Parathyroid adenoma (tissue), 2 donors: ENCODE data around the gene ITPR1.
"Not testable (repeated sequence)": the region's sequence is repeated elsewhere in the genome, so short reads cannot be mapped to it uniquely, and the experiment has no call there.

Experiments used
- H2AFZ ChIP-seq: fragments of 300-600 bp; sonication (generic); one replicate; pipeline ENCODE4 v1.7.0; 2017; ENCODE audit warnings: antibody characterized with exemption, mild to moderate bottlenecking
- H3K27ac ChIP-seq: fragments of 300-600 bp; sonication (generic); one replicate; pipeline ENCODE4 v1.7.0; 2017
- H3K27me3 ChIP-seq: fragments of 300-600 bp; sonication (generic); one replicate; pipeline ENCODE4 v1.7.0; 2017; ENCODE audit warnings: low read length; ENCODE audit not compliant: control insufficient read depth, insufficient read depth
- H3K36me3 ChIP-seq: fragments of 300-600 bp; sonication (generic); one replicate; pipeline ENCODE4 v1.7.0; 2017; ENCODE audit warnings: low read length; ENCODE audit not compliant: control insufficient read depth, insufficient read depth
- H3K4me1 ChIP-seq: fragments of 300-600 bp; sonication (generic); one replicate; pipeline ENCODE4 v1.7.0; 2017; ENCODE audit warnings: control low read depth
- H3K4me2 ChIP-seq: fragments of 300-600 bp; sonication (generic); one replicate; pipeline ENCODE4 v1.7.0; 2017; ENCODE audit warnings: low read length
- H3K4me3 ChIP-seq: fragments of 300-600 bp; sonication (generic); one replicate; pipeline ENCODE4 v1.7.0; 2017; ENCODE audit warnings: low read depth, low read length
- H3K79me2 ChIP-seq: fragments of 300-600 bp; sonication (generic); one replicate; pipeline ENCODE4 v1.7.0; 2017; ENCODE audit warnings: control low read depth
- H3K9ac ChIP-seq: fragments of 300-600 bp; sonication (generic); one replicate; pipeline ENCODE4 v1.7.0; 2017; ENCODE audit warnings: mild to moderate bottlenecking
- H3K9me3 ChIP-seq: fragments of 300-600 bp; sonication (generic); one replicate; pipeline ENCODE4 v1.7.0; 2017; ENCODE audit warnings: low read length; ENCODE audit not compliant: control insufficient read depth
- TF ChIP-seq, protein P1 (sequence below): fragments of 300-600 bp; sonication (generic); IDR thresholded peaks from one replicate; pipeline ENCODE4 v1.7.0; 2017; ENCODE audit warnings: antibody characterized with exemption, mild to moderate bottlenecking
- donor health status: primary hyperparathyroidism.

The ITPR1 gene

DNA sequence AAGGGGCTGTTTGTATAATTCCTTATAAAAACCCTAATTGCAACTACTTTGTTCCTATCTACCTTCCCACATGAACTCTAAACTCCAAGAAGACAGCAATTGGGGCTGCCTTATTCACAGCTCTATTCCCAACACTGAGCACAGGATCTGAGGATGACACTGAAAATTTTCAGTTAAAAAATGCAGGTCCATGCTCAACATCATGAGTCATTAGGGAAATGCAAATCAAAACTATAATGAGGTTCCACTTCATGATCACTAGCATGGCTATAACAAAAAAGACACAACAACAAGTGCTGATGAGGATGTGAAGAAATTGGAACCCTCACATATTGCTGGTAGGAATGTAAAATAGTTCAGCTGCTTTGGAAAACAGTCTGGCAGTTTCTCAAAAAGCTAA lies 39.0 kb upstream of the ITPR1 start:
- H3K4me1 ChIP-seq = no peaks in the 10 kb centered on the region
- H3K27me3 ChIP-seq = no peaks in the 10 kb centered on the region
- no peak overlapping the region for H3K4me3 ChIP-seq
- H3K4me2 ChIP-seq = no peak overlapping the region
- no peaks in the 10 kb centered on the region for H3K36me3 ChIP-seq
- no peaks in the 10 kb centered on the region for H3K9me3 ChIP-seq
- H2AFZ ChIP-seq = no peak overlapping the region
- no peak overlapping the region for H3K9ac ChIP-seq
- H3K79me2 ChIP-seq = peaks cover 5% of the 10 kb centered on the region
- H3K27ac ChIP-seq = no peak overlapping the region
- TF ChIP-seq, protein P1, sequence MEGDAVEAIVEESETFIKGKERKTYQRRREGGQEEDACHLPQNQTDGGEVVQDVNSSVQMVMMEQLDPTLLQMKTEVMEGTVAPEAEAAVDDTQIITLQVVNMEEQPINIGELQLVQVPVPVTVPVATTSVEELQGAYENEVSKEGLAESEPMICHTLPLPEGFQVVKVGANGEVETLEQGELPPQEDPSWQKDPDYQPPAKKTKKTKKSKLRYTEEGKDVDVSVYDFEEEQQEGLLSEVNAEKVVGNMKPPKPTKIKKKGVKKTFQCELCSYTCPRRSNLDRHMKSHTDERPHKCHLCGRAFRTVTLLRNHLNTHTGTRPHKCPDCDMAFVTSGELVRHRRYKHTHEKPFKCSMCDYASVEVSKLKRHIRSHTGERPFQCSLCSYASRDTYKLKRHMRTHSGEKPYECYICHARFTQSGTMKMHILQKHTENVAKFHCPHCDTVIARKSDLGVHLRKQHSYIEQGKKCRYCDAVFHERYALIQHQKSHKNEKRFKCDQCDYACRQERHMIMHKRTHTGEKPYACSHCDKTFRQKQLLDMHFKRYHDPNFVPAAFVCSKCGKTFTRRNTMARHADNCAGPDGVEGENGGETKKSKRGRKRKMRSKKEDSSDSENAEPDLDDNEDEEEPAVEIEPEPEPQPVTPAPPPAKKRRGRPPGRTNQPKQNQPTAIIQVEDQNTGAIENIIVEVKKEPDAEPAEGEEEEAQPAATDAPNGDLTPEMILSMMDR = no peak

DNA sequence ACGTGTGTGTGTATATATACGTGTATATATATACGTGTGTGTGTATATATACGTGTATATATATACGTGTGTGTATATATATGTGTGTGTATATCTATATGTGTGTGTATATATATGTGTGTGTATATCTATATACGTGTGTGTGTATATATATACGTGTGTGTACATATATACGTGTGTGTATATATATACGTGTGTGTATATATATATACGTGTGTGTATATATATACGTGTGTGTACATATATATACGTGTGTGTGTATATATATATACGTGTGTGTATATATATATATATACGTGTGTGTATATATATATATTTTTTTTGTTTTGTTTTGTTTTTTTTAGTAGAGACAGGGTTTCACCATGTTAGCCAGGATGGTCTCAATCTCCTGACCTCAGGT lies 36.4 kb upstream of the ITPR1 start:
- not testable (repeated sequence) for H3K27ac ChIP-seq, H3K4me3 ChIP-seq, H3K9ac ChIP-seq

DNA sequence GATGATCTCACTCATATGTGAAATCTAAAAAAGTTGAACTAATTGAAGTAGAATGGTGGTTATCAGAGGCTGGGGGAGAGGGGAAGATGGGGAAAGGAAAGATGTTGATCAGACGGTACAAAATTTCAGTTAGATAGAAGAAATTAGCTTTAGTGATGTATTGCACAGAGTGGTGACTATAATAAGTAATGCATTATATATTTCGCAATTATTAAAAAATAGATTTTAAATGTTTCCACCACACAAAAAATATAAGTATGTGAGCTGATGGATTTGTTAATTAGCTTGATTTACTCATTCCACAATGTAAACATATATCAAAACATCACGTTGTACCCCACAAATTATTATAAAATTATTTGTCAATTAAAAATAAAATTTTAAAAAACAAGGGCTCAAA lies 34.2 kb upstream of the ITPR1 start:
- no peak overlapping the region for H3K4me2 ChIP-seq
- TF ChIP-seq, protein P1 = no peak

More for the DNA sequence above, 36.4 kb upstream of the ITPR1 start:
- H3K27me3 ChIP-seq, H3K9me3 ChIP-seq, H3K4me1 ChIP-seq, H2AFZ ChIP-seq, H3K4me2 ChIP-seq, H3K79me2 ChIP-seq, H3K36me3 ChIP-seq: not testable (repeated sequence)

DNA sequence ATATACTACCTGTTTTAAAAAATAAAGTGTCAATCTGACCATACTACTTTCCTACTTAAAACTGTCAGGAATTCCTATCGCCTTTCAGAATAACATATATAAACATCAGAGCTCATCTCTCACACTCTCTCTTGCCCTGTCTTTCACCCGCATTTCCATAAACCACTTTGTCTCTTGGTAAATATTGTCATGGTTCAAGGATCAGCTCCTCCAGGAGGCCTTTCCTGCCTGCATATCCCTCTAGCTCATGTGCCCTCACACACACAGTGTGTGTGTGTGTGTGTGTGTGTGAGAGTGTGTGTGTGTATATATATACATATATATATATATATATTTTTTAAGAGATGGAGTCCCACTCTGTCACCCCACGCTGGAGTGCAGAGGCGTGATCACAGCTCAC lies 32.8 kb upstream of the ITPR1 start:
- H3K79me2 ChIP-seq = peaks cover 7% of the 10 kb centered on the region
- no peak overlapping the region for H3K4me3 ChIP-seq
- no peak overlapping the region for H2AFZ ChIP-seq
- H3K4me1 ChIP-seq = no peaks in the 10 kb centered on the region
- no peak overlapping the region for H3K4me2 ChIP-seq
- TF ChIP-seq, protein P1 = no peak
- H3K36me3 ChIP-seq = no peaks in the 10 kb centered on the region
- H3K27me3 ChIP-seq = no peaks in the 10 kb centered on the region
- H3K9me3 ChIP-seq = no peaks in the 10 kb centered on the region
- H3K27ac ChIP-seq = no peak overlapping the region
- no peak overlapping the region for H3K9ac ChIP-seq

More for the DNA sequence above, 34.2 kb upstream of the ITPR1 start:
- H3K27me3 ChIP-seq = no peaks in the 10 kb centered on the region
- no peak overlapping the region for H3K27ac ChIP-seq
- H3K9ac ChIP-seq = no peak overlapping the region
- H2AFZ ChIP-seq = no peak overlapping the region
- H3K4me1 ChIP-seq = no peaks in the 10 kb centered on the region
- no peak overlapping the region for H3K4me3 ChIP-seq
- H3K36me3 ChIP-seq = no peaks in the 10 kb centered on the region
- no peaks in the 10 kb centered on the region for H3K9me3 ChIP-seq
- peaks cover 7% of the 10 kb centered on the region for H3K79me2 ChIP-seq

DNA sequence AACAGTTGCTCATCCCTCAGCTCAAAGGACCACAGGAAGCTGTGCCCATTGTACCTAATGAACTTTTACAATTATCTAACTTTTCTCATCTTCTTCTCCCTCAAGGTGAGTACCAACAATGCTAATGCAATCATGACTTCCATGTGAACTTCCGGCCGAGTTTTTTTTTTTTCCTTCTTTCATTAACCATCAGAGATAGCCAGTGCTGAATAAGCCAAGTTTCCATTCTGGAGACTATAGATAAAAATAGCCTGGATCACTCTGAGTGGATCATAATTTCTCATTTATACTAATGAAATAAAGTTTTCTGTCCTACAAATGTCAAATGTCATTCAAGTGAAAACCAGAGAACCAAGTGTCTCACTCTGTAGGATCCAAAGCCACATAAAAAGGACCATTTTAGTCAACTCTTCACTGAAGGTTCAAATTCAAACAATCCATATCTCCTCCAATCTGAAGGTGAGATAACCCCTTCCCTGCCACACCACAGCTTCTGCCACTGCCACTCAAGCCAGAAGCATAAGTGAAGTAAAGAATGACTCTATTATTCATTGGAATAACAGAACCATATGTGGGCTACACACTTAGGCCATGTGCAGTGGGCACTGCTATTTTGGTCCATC lies 31.6 kb upstream of the ITPR1 start:
- Histone ChIP-seq H3K4me3 (no peak overlapping the region), H3K27ac (no peak overlapping the region), H3K9me3 (no peaks in the 10 kb centered on the region), H2AFZ (no peak overlapping the region), H3K36me3 (no peaks in the 10 kb centered on the region), H3K4me2 (no peak overlapping the region), H3K27me3 (no peaks in the 10 kb centered on the region), H3K4me1 (peaks cover 7% of the 10 kb centered on the region), H3K9ac (no peak overlapping the region), H3K79me2 (peaks cover 9% of the 10 kb centered on the region)
- TF ChIP-seq, protein P1 = no peak
